ENCODE results near the gene PTPN2.

The PTPN2 gene

GRCh38 chr18:12773369-12773768, 110.7 kb downstream of the PTPN2 start:
- Mint-ChIP-seq H3K36me3 (ENCODE audit: low read depth) (no peaks in the 10 kb centered on the region), H3K4me1 (peaks cover 6% of the 10 kb centered on the region), H3K27me3 (ENCODE audit: low read depth, poor library complexity) (peaks cover 10% of the 10 kb centered on the region), H3K9me3 (peaks cover 9% of the 10 kb centered on the region), H3K4me3 (no peak overlapping the region), H3K27ac (no peak overlapping the region)
- no peak for DNase-seq
- no peak for TF ChIP-seq CTCF (IDR thresholded peaks at IDR 0.05)

GRCh38 chr18:12772111-12772510, 111.9 kb downstream of the PTPN2 start:
- H3K27me3 Mint-ChIP-seq (ENCODE audit: low read depth, poor library complexity): peaks cover 10% of the 10 kb centered on the region
- no peak overlapping the region for H3K4me3 Mint-ChIP-seq
- no peak overlapping the region for H3K27ac Mint-ChIP-seq
- H3K4me1 Mint-ChIP-seq: peaks cover 8% of the 10 kb centered on the region
- H3K9me3 Mint-ChIP-seq: peaks cover 8% of the 10 kb centered on the region
- no peaks in the 10 kb centered on the region for H3K36me3 Mint-ChIP-seq (ENCODE audit: low read depth)
- no peak for DNase-seq
- TF ChIP-seq CTCF (IDR thresholded peaks at IDR 0.05): no peak

GRCh38 chr18:12770469-12771219, 113.4 kb downstream of the PTPN2 start:
- no peak for DNase-seq
- no peak for TF ChIP-seq CTCF (IDR thresholded peaks at IDR 0.05)
- Mint-ChIP-seq H3K36me3 (ENCODE audit: low read depth) (no peaks in the 10 kb centered on the region), H3K27ac (no peak overlapping the region), H3K27me3 (ENCODE audit: low read depth, poor library complexity) (peaks cover 10% of the 10 kb centered on the region), H3K4me1 (peaks cover 15% of the 10 kb centered on the region), H3K9me3 (no peaks in the 10 kb centered on the region), H3K4me3 (no peak overlapping the region)

- no peak for TF ChIP-seq CTCF (IDR thresholded peaks at IDR 0.05)
- Mint-ChIP-seq H3K27ac (no peak overlapping the region), H3K36me3 (ENCODE audit: low read depth) (no peaks in the 10 kb centered on the region), H3K9me3 (no peaks in the 10 kb centered on the region), H3K27me3 (ENCODE audit: low read depth, poor library complexity) (peaks cover 10% of the 10 kb centered on the region), H3K4me1 (peaks cover 15% of the 10 kb centered on the region), H3K4me3 (no peak overlapping the region)
- no peak for DNase-seq
Measured at GRCh38 chr18:12769644-12770440, 114.2 kb downstream of the PTPN2 start.

GRCh38 chr18:12769136-12769535, 114.9 kb downstream of the PTPN2 start:
- no peak for DNase-seq
- Mint-ChIP-seq H3K27me3 (ENCODE audit: low read depth, poor library complexity) (peaks cover 10% of the 10 kb centered on the region), H3K36me3 (ENCODE audit: low read depth) (no peaks in the 10 kb centered on the region), H3K4me1 (peaks cover 15% of the 10 kb centered on the region), H3K9me3 (no peaks in the 10 kb centered on the region), H3K27ac (no peak overlapping the region), H3K4me3 (no peak overlapping the region)
- TF ChIP-seq CTCF (IDR thresholded peaks at IDR 0.05): no peak

Measured in nephron progenitor cell (in vitro differentiated cells).